Panc1 (cell line): ENCODE measurements around the gene CTTNBP2. TPM values are rescaled to one million over a fixed set of nuclear protein-coding genes. Genes with fewer than 3 reads are reported as not detected.

Experiments used
- ATAC-seq: fragments of 200-7000 bp; cut with Tn5 transposase; 2 replicates; pipeline ENCODE4 v1.9.1; 2020; ENCODE audit warnings: mild to moderate bottlenecking, moderate library complexity
- BruUV-seq: library from RNA; stranded (reverse); fragments of 400-500 nt; replicated peaks from 2 replicates; lab custom pipeline; 2021; lab: Mats Ljungman, UMichigan
- CTCF ChIA-PET: fragments of 300-600 bp; sonication (Branson Sonifier 250); formaldehyde crosslinking; loops from one replicate; lab custom pipeline; 2022; ENCODE audit warnings: antibody characterized with exemption; lab: Charles Lee
- POLR2A ChIA-PET: fragments of 300-600 bp; sonication (Branson Sonifier 250); formaldehyde crosslinking; loops from one replicate; lab custom pipeline; 2022; ENCODE audit warnings: antibody characterized with exemption; lab: Charles Lee
- DNase-seq: peaks from one replicate; pipeline ENCODE4 v3.0.0-alpha.2; 2010; ENCODE audit warnings: low read depth, low spot score
- H3K27ac ChIP-seq: 2 replicates; pipeline ENCODE4 v1.5.1; 2011; ENCODE audit warnings: mild to moderate bottlenecking, low read length, inconsistent platforms
- H3K27me3 ChIP-seq: fragments of 200-500 bp; sonication (Bioruptor generic); 2 replicates; pipeline ENCODE4 v1.6.0; 2014; ENCODE audit warnings: low read length, inconsistent platforms; ENCODE audit not compliant: control insufficient read depth, insufficient read depth
- H3K36me3 ChIP-seq: fragments of 200-500 bp; sonication (Bioruptor generic); 2 replicates; pipeline ENCODE4 v1.5.1; 2014; ENCODE audit warnings: inconsistent platforms, mild to moderate bottlenecking, low read length, moderate library complexity; ENCODE audit not compliant: control insufficient read depth, insufficient read depth
- H3K4me1 ChIP-seq: 2 replicates; pipeline ENCODE4 v1.5.1; 2011; ENCODE audit warnings: inconsistent platforms, mild to moderate bottlenecking, low read length, moderate library complexity; ENCODE audit not compliant: control insufficient read depth, insufficient read depth
- H3K4me3 ChIP-seq, 2 experiments: 2 replicates each; pipeline ENCODE4 v1.5.1; 2011 to 2012; ENCODE audit warnings: low read depth in 2 of 2, low read length in 2 of 2, mild to moderate bottlenecking in 2 of 2, inconsistent platforms in 1 of 2, moderate library complexity in 1 of 2
- H3K9me3 ChIP-seq: fragments of 200-500 bp; sonication (Bioruptor generic); 2 replicates; pipeline ENCODE4 v1.5.1; 2014; ENCODE audit warnings: low read depth, mild to moderate bottlenecking, inconsistent platforms, low read length, moderate library complexity; ENCODE audit not compliant: control insufficient read depth, insufficient read depth
- POLR2AphosphoS5 ChIP-seq: IDR thresholded peaks from 2 replicates; pipeline ENCODE4 v1.6.1; 2012; ENCODE audit warnings: mild to moderate bottlenecking, low read depth, low read length, moderate library complexity
- REST ChIP-seq, 2 experiments: IDR thresholded peaks; 2 replicates each; pipeline ENCODE4 v1.6.1; 2011 to 2012; ENCODE audit warnings: low read depth in 2 of 2, control low read depth in 1 of 2, low read length in 1 of 2, mild to moderate bottlenecking in 1 of 2, moderate library complexity in 1 of 2; ENCODE audit not compliant: insufficient read depth in 1 of 2
- SIN3A ChIP-seq: IDR thresholded peaks from 2 replicates; pipeline ENCODE4 v1.6.1; 2012; ENCODE audit warnings: low read depth, mild to moderate bottlenecking, low read length, moderate library complexity, borderline replicate concordance; ENCODE audit not compliant: insufficient read depth
- TCF7L2 ChIP-seq: IDR thresholded peaks from 2 replicates; pipeline ENCODE4 v1.6.1; 2011; ENCODE audit warnings: mild to moderate bottlenecking, low read depth, low read length, inconsistent platforms
- in situ Hi-C: cut with HindIII; loops from 2 replicates; pipeline ENCODE4 v1.10.0; 2016; ENCODE audit warnings: low sequenced_read_pairs, low pct_unique_long_range_greater_than_20kb
- intact Hi-C: fragments of 100-400 bp; cut with micrococcal nuclease; formaldehyde crosslinking; loops from one replicate; pipeline ENCODE4 v1.10.0; 2022; ENCODE audit not compliant: unreplicated experiment
- total RNA-seq: library from RNA; stranded (reverse); gene quantifications from one replicate; pipeline ENCODE4 v1.2.1, GENCODE V29; 2021; ENCODE audit not compliant: unreplicated experiment
- TF ChIP-seq, protein P1 (sequence below): fragments of 450-650 bp; IDR thresholded peaks from 2 replicates; pipeline ENCODE4 v1.5.1; 2017; ENCODE audit warnings: mild to moderate bottlenecking

CTTNBP2 gene
- total RNA-seq, 1 experiment from 2014 or later: 1.0 TPM

DNA sequence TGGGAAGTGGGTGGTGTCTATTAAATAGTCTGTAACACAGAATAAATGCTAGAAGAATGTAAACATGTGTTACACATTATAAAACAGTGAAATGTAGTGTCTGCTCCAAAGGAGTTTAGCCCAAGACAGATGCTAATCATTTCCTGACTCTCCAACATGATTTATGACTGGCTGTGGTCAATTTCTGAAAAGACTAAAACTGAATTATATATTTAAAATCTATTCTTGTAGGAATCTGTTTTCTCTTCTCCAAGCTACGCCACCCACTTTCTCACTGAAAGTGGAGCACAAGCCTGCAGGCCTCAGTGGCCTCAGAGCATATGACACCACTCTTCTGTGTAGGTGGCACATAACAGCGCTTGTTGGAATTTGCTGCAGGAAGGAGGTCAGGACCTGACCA, 44.4 kb downstream of the CTTNBP2 start:
- Histone ChIP-seq H3K9me3 (no peaks in the 10 kb centered on the region), H3K27me3 (no peaks in the 10 kb centered on the region), H3K4me3 (no peak overlapping the region), H3K27ac (peak overlapping the region; percentile 73), H3K4me1 (peaks cover 27% of the 10 kb centered on the region), H3K36me3 (no peaks in the 10 kb centered on the region)
- in situ Hi-C loops (no loop called here), intact Hi-C loops (no loop called here)
- no peak for DNase-seq
- no peak for ATAC-seq
- BruUV-seq: no TSS peak
- CTCF ChIA-PET: no interaction called here
- POLR2A ChIA-PET: no interaction called here
- TF ChIP-seq TCF7L2: no peak
- TF ChIP-seq REST (IDR thresholded peaks at IDR 0.05; ENCODE audit: insufficient read depth in 1 of 2, low read depth in 2 of 2, low read length in 1 of 2): no peak
- TF ChIP-seq, protein P1, sequence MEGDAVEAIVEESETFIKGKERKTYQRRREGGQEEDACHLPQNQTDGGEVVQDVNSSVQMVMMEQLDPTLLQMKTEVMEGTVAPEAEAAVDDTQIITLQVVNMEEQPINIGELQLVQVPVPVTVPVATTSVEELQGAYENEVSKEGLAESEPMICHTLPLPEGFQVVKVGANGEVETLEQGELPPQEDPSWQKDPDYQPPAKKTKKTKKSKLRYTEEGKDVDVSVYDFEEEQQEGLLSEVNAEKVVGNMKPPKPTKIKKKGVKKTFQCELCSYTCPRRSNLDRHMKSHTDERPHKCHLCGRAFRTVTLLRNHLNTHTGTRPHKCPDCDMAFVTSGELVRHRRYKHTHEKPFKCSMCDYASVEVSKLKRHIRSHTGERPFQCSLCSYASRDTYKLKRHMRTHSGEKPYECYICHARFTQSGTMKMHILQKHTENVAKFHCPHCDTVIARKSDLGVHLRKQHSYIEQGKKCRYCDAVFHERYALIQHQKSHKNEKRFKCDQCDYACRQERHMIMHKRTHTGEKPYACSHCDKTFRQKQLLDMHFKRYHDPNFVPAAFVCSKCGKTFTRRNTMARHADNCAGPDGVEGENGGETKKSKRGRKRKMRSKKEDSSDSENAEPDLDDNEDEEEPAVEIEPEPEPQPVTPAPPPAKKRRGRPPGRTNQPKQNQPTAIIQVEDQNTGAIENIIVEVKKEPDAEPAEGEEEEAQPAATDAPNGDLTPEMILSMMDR: no peak
- no peak for TF ChIP-seq POLR2AphosphoS5
- no peak for TF ChIP-seq SIN3A

DNA sequence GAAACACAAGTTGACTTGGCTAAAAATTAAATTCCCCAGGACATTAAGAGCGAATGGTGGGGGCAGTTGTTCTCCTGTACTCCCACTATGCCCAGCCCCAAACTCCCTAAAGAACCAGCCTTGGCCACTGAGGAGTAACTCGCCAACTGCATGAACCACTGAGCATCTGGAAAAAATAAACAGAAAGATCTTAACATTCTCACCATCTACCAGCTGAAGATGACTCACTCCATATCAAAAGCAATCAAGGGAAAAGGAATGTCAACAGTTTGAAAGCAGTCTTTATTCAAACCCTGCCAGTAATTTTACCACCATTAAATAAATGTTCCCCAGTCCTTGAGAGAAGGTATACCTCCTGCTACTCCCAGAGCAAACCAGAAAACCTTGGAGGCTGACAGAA, 45.4 kb downstream of the CTTNBP2 start:
- intact Hi-C loops: no loop called here
- CTCF ChIA-PET: no interaction called here
- no peak for TF ChIP-seq REST (IDR thresholded peaks at IDR 0.05; ENCODE audit: insufficient read depth in 1 of 2, low read depth in 2 of 2, low read length in 1 of 2)

More for the DNA sequence above, 45.4 kb downstream of the CTTNBP2 start:
- peak overlapping the region; percentile 73 for H3K27ac ChIP-seq
- H3K27me3 ChIP-seq: no peaks in the 10 kb centered on the region
- H3K36me3 ChIP-seq: no peaks in the 10 kb centered on the region
- no peak for DNase-seq
- H3K9me3 ChIP-seq: no peaks in the 10 kb centered on the region
- ATAC-seq: peak; percentile 93
- BruUV-seq: no TSS peak
- H3K4me1 ChIP-seq: peaks cover 27% of the 10 kb centered on the region
- POLR2A ChIA-PET: no interaction called here
- in situ Hi-C loops: no loop called here
- no peak overlapping the region for H3K4me3 ChIP-seq
